GM18907 (cell line): ENCODE measurements around the gene PCDHB6.
"Not testable (repeated sequence)": the region's sequence is repeated elsewhere in the genome, so short reads cannot be mapped to it uniquely, and the experiment has no call there.

Experiments
- ATAC-seq: cut with Tn5 transposase; IDR thresholded peaks from one replicate; pipeline ENCODE4 v1.9.1; 2021; ENCODE audit warnings: mild to moderate bottlenecking, moderate library complexity; ENCODE audit not compliant: unreplicated experiment

The PCDHB6 gene

DNA sequence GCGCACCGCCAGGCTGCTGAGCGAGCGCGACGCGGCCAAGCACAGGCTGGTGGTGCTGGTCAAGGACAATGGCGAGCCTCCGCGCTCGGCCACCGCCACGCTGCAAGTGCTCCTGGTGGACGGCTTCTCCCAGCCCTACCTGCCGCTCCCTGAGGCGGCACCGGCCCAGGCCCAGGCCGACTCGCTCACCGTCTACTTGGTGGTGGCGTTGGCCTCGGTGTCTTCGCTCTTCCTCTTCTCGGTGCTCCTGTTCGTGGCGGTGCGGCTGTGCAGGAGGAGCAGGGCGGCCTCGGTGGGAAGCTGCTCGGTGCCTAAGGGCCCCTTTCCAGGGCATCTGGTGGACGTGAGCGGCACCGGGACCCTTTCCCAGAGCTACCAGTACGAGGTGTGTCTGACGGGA, 51.8 kb downstream of the PCDHB6 start:
- not testable (repeated sequence) for ATAC-seq
